GM18951 (cell line): ENCODE measurements around the gene LCAT.

Source experiments
- POLR2A ChIP-seq: IDR thresholded peaks from 4 replicates; pipeline ENCODE4 v1.6.1; 2011; ENCODE audit warnings: mild to moderate bottlenecking; ENCODE audit not compliant: insufficient read length, insufficient read depth; ENCODE audit errors: extremely low read depth
- in situ Hi-C: fragments of 300-500 bp; cut with MboI; formaldehyde crosslinking; loops from one replicate; pipeline ENCODE4 v1.12.0; 2022; ENCODE audit warnings: low sequenced_read_pairs, mixed read lengths, inconsistent platforms; ENCODE audit not compliant: unreplicated experiment

Gene LCAT

DNA sequence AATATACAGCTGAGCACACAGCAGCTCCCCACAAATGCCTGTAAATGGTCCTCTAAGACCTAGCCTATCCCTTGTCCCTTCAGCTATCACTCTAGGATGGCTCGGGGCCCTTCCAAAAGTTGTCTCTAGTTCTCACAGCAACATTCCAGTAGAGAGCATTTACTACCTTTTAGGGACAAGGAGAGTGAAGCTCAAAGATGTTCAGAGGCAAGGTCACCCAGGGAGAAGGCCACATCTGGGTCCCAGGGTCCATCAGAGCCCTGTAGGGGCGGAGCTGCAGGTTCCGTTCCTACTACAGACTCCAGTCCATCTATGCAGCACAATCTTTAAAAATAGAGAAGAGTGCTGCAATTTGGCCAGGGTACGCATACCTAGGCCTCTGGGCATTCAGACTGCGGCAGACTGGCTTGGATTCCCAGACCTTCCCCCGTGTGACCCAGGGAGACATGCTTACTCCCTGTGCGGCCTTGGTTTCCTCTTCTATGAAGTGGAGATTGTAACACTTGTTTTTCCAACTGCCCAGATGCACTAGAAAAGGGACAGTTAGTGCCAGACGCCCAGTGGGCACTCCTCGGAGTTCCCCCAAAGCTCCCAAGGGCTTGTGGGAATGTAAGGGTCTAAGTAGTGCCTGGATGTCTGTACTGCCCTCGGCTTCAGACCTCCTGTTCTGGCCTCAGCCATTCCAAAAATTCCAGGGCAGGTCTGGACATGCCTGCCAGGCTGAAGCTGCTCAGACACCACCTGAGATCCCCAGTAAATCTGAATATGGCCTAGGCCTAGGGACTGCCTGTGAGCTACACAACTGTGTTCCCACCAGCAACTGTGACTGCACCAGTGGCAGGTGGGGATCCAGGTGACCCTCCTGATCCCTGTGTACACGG lies 22.0 kb upstream of the LCAT start:
- no peak for TF ChIP-seq POLR2A
- in situ Hi-C loops: no loop called here

DNA sequence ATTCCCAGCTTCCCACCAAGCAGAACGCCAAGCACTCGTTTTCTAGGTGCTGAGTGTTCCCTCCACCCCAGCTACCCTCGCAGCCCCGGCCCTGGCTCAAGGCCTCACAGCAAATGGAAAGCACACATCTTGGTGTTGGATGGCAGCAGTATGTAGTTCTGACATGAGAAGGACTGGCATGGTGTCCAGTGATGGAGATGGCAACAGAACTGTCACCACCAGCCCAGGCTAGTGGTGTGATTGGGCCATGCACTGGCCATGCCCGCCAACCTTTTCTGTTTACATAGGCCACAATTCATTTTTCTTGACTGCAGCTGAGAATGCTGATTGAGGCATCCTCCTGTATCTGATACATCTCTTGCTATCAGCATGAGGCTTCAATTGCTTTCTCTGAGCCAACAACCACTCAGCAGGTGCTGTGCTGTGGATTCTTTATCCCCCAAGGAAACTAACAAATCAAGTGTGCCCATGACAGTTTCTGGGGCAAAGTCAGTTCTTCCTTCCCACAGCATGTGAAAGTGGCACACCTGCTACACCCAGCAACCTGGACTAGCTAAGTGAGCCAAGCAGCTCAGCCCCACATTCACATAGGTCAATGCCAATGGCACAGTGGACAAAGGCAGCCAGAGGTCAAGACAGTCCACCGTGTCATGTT lies 20.7 kb upstream of the LCAT start:
- in situ Hi-C loops: no loop called here
- no peak for TF ChIP-seq POLR2A

DNA sequence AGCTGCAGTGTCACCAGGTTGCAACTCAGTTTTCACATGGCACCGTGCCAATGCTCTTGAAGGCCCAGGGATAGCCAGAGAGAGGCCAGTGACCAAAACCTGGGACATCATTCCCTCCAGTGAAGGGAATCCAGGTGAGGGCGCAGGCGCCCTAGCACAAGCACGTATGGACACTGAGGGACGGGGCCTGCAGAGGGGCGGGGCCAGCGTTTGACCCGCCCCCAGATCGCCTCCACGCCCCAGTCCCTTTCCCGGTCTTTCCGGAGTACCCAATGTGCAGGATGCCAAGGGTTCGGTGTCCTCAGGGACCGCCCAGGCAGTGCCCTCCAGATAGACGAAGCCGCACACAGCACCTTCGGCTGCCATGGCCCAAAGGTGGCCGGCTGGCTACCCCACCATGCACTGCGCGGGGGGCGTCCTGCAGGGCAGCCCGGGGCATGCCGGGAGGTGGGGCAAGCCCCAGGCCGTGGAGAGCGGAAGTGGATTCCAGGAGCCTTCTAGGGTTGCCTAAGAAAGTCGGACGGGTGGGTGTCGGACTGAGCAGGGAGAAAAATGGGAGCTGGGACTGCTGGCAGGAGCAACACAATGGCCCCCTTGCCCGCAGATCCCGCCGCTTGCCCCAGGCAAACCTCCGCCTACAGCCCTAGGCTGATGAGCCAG lies 19.9 kb upstream of the LCAT start:
- in situ Hi-C loops: no loop called here
- TF ChIP-seq POLR2A: no peak

DNA sequence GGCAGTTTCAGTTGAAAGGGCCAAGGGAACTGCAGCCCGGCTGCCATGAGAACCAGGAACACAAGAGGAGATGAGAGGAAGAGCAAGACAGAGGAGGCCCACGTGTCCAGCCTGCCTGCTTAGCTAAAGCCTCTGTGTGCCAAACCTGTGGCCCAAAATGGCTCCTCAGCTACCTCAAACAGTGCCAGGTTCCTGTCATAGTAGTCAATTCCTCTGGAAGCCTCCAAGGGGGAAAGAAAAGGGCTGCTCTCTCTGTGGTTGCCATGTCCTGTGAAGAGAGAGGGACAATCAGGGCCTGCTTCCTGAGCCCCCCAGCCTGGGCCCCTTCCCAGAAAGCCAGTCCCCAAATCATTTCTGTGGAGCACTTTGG lies 19.4 kb upstream of the LCAT start:
- in situ Hi-C loops: no loop called here

DNA sequence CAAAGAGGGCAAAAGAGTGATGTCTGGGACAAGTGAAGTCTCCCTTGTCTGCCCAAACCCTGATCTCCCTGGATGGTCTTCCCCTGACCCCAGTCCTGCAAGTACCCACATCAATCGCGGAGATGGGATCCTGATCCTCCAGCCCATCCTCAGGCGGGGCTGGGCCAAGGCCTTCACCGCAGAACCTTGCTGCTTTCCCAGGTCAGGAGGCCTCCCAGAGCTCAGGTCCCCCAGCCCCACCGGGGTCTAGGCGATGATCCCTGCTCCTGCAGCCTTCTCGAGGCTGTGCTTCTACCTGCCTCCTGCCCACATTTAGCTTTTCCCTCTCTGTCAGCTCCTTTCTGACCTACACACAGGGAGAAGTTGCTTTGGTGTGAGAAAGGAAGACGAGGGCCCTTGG lies 18.2 kb upstream of the LCAT start:
- in situ Hi-C loops: no loop called here
- no peak for TF ChIP-seq POLR2A

More for the DNA sequence above, 19.4 kb upstream of the LCAT start:
- TF ChIP-seq POLR2A: no peak

DNA sequence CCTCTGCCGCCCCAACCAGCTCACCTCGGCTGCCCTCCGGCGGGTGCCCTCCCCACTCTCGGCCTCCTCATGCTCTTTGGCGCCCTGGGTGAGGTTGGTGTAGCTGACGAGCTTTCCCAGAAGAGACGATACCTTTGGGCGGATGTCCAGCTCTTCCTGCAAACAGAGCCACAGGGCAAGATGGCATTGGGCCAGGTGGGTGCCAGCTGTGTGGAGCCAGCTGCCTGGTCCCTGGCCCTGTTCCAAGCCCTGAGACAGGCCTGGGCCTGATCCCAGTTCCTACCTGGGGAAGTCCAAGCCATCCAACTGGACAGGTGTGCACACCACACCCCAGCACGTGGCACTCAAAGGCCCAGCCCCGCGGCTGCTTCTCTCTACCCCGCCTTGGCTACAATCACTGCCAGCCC lies 17.6 kb upstream of the LCAT start:
- no peak for TF ChIP-seq POLR2A
- in situ Hi-C loops: no loop called here

DNA sequence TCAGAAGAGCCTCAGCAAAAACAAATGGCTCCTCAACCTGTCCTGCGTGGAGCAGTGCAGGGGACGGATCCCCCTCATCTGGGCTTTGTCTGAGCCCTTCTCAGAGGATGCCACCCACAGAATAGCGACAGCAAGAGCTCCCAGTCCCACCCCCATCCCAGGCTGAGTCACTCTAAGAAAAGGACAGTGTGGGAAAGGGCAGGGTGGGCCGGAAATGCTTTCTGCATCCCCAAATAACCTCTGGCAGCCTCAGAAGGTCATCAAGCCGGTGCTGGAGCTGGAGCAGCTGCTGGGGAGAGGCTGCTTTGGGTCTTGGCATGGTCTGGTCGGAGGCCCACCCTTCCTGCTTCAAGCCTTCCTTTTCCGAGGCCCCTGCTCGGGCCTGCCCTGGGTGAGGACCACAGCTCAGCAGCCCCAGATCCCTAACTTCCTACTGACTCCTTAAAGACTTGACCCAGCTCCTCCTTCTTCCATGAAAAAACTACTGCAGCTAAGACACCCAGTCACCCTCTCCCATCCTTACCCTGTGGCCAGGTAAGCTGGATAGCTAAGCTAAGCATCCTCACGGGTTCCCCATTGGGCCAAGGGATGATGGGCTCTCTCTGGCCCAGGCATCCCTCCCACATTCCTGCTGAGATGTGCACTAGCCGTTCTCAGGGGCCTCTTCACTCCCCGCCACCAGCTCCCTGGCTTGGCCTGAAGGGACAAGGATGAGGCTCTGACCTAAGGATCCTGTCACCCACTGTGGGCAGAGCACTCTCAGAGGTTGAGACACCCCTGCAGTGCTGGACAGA lies 15.8 kb upstream of the LCAT start:
- in situ Hi-C loops: no loop called here
- TF ChIP-seq POLR2A: no peak

DNA sequence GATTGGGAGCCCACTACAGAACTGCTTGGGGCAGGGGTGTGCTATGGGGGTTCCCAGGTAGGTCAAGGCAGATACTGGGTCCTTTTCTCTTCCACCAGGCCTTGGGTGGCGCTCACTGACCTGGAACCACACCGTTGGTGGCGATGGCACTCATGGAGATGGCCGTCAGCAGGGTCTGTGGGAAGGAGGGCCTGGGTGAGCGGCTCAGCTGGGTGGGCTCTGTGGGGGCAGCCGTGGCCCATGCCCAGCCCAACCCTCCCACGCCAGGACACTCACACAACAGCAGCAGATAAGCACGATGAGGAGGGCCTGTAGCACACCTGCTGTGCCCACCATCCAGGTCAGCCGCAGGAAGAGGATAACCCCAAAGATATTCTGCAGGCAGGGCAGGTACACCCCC lies 13.7 kb upstream of the LCAT start:
- in situ Hi-C loops: no loop called here
- no peak for TF ChIP-seq POLR2A

DNA sequence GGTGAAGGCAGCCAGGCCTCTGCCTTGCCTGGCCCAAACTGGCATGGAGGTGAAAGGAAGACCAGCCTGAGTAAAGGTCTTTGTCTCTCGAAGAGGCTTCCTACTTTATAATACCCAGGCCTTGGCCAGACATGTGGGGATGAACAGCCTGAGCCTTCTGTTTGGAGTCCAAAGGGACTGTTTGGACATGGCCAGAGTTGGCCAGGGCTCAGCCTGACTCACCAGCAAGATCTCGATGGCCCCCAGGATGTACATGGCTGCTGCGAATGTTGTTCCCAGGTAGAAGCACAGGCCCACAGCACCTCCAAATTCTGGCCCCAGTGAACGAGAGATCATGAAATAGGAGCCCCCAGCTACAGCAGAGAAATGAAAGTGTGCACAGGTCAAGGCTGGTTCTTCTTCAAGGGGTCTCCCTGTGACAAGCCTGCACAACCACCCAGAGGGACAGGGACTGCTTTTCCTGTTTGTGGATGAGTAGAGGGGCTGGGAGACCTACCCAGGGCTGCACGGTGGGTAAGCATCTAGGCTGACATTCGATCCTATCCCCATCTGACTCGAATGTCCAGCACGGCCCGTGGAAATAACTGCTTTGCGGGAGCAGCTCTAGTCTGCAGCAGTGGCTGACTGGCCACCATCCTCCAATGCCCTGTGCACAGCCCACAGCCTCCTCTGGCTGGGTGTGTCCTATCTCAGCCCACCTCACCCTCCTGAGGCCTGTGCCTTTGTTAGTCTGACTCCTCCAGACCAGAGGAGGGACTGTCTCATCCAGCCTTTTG lies 10.7 kb upstream of the LCAT start:
- no peak for TF ChIP-seq POLR2A
- in situ Hi-C loops: no loop called here

DNA sequence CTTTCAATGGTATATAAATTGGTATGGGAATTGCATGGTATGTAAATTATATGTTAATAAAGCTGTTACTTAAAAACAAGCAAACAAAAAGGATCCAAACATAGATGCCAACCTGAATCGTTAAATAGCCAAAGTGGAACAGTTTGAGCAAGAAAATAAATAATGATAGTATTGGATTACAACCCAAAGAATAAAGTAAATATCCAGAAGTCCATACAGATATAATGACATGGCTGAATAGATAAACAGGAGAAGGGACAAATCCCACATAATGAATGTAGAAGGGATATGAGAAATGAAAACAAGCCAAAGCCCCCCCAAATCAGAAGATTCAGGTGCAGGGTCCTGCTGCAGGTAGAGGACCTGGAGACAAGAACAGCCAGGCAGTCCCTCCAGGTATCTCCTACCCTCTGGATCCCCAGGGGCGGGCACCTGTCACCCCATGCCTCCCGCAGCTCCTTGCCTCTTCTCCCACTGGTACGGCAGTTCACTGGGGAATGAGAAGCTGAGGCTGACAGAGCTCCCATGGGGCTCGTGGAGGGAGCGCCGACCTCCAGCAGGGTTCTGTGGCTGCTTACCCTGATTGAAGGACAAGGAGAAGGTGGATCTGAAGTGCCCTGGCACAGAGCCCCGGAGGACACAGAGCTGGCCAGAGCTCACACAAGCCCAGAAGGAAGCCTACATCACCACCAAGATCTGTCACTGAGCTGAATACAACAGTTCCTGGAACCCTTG lies 9.9 kb upstream of the LCAT start:
- in situ Hi-C loops: no loop called here
- TF ChIP-seq POLR2A: no peak

DNA sequence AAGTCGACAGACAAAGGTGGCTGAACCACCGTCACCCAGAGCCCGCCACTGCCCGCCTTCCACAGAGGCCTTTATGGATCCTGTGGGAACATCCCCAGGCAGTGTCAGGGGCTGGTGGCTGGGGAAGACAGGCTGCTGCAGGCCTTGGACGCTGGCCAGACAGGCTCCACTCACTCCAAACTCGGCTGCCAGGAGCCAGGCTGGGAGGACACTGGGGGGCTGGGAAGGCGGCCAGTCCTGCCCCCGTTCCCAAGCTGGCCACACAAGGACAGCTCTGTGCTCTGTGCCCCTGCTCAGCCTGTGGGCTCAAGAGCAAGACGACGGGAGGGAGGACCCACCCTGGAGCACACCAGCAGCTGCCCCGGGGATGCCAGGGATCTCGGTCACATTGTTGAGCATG lies 7.6 kb upstream of the LCAT start:
- in situ Hi-C loops: no loop called here
- TF ChIP-seq POLR2A: no peak

DNA sequence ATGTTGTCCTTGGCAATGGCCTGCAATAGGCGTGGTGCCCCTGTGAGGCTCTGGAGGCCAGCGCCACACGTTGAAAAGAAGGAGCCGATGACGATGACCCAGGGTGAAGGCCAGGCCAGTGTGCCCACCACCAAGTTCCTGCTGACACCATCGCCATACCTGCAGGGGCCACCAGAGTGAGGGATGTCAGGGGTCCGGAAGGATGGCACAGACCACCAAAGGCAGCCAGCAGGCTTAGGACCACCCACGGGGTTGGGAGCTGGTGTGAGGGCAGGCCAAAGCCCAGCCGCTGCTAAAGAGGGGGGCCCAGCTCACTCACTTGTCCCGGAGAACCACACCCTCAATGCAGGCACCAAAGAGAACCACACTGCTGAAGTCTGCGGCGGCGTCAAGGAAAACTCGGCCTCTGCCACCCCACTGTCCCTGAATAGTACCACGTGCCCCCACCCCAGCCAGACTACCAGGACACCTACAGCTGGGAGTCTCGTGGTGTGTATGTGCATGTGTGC lies 6.5 kb upstream of the LCAT start:
- in situ Hi-C loops: no loop called here
- TF ChIP-seq POLR2A: no peak

DNA sequence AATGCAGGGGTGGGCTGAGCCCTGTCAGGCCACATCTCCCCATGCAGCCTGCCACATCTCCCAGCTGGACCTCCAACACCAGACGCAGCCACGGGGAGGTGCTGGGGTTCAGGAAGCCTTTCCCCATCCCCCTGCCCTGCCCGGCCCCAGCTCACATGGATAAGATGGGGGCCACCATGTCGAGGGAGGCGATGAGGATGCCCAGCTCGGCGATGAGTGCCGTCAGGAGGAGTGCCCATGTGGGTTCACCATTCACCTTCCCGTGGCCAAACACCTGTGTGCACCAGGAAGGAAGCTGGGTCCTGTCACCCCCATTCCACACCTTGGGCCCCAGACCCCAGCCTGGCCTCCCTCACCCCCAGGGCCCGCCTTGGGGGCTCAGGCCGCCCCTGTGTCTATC lies 5.7 kb upstream of the LCAT start:
- no peak for TF ChIP-seq POLR2A
- in situ Hi-C loops: no loop called here
